Ascending aorta (tissue), 1 donor: Measurements from ENCODE around the gene PXYLP1. TPM values are rescaled to one million over a fixed set of nuclear protein-coding genes. Genes with fewer than 3 reads are reported as not detected.

Experiments used
- total RNA-seq: library from RNA; depleted of rRNA; stranded (reverse); fragments of >200 nt; gene quantifications from one replicate; pipeline ENCODE4 v1.1.0, GENCODE V29; 2016

Gene PXYLP1
- total RNA-seq, 1 donor from 2014 or later: 14.2 TPM

Other genes starting within 250 kb of the PXYLP1 start
- not detected for gene SPSB4, start 180.5 kb upstream of the PXYLP1 start, total RNA-seq
- gene ZBTB38, start 136.7 kb downstream of the PXYLP1 start, total RNA-seq: 101 TPM